Body of pancreas (tissue), 4 donors: Measurements from ENCODE around the gene OAS1.

Source experiments
- POLR2A ChIP-seq, 3 donors: fragments of 450-650 bp; IDR thresholded peaks; one replicate each; pipeline ENCODE4 v1.6.1; 2016; ENCODE audit warnings: antibody characterized with exemption in 3 of 3, mild to moderate bottlenecking in 2 of 3
- TF ChIP-seq, protein P1 (sequence below), 7 experiments: fragments of 450-650 bp in 4 of 7; fragments of 200-600 bp in 3 of 7; sonication (generic) in 3 of 7; IDR thresholded peaks; one replicate each; pipeline ENCODE4 v1.5.1; 2016 to 2019; ENCODE audit warnings: antibody characterized with exemption in 7 of 7

- TF ChIP-seq, protein P1, sequence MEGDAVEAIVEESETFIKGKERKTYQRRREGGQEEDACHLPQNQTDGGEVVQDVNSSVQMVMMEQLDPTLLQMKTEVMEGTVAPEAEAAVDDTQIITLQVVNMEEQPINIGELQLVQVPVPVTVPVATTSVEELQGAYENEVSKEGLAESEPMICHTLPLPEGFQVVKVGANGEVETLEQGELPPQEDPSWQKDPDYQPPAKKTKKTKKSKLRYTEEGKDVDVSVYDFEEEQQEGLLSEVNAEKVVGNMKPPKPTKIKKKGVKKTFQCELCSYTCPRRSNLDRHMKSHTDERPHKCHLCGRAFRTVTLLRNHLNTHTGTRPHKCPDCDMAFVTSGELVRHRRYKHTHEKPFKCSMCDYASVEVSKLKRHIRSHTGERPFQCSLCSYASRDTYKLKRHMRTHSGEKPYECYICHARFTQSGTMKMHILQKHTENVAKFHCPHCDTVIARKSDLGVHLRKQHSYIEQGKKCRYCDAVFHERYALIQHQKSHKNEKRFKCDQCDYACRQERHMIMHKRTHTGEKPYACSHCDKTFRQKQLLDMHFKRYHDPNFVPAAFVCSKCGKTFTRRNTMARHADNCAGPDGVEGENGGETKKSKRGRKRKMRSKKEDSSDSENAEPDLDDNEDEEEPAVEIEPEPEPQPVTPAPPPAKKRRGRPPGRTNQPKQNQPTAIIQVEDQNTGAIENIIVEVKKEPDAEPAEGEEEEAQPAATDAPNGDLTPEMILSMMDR (IDR thresholded peaks at IDR 0.05): no peak
- no peak for TF ChIP-seq POLR2A (IDR thresholded peaks at IDR 0.05)
Measured at GRCh38 chr12:112894128-112894527, 12.6 kb upstream of the OAS1 start.
